Hematopoietic multipotent progenitor cell treated with erythropoietin and hydrocortisone succinate and interleukin-3 and kit ligand, for 4 days (in vitro differentiated cells): Measurements from ENCODE around the gene PARP3.

Experiments
- DNase-seq: peaks from one replicate; pipeline ENCODE4 v3.0.0-alpha.2; 2015

Gene PARP3

GRCh38 chr3:51949121-51949520, 7.0 kb downstream of the PARP3 start:
- DNase-seq = no peak

DNA sequence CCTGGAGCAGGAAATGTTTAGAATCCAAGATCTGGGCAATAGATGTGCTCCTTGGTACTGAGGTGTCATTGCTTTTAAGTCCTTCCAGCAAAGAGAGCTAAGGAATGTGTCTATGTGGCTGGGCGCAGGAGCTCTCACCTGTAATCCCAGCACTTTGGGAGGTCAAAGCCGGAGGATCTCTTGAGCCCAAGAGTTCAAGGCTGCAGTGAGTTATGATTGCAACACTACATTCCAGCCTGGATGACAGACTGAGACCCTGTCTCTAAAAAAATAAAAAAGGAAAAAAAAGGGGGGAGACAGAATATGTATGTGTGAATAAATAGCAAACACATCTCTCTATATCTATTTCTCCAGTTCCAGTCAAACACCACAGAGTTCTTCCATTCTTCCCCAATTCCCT, 8.7 kb downstream of the PARP3 start:
- no peak for DNase-seq

DNA sequence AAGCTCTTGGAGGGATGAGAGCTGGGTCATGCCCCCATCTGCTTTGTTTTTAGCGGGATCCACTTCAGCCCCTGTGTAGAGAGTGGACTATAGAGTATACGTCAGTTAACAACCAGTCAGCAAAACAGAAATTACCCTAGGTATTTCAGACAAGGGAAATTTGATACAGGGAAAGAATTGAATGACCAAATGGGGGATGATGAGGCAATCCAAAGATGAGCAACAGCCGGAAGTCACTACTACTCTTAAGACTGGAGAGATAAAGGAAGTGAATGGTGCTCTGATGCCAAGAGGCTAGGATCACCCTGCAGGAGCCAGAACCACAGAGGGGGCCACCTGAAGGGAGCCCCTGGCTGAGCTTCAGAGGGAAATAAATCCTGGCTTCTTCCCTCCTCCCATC, 11.3 kb downstream of the PARP3 start:
- no peak for DNase-seq

DNA sequence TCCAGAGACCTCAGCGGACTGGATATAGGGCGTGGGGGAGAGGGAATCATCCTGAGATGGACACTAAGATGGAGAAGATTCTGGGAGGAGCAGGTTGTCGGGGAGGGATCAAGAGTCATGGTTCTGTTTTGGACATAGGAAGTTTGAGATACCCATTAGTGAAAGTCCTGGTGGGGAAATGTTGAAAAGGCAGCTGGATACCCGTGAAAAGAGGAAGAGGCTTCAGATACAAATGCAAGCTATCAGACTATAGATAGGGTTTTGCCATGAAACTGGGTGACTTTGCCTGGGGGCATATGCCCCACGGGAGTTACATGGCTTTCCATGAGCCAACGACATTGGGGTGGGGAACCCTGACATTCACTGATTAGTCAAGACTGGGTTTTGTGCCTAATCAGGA, 11.9 kb downstream of the PARP3 start:
- DNase-seq = peak; percentile 55

DNA sequence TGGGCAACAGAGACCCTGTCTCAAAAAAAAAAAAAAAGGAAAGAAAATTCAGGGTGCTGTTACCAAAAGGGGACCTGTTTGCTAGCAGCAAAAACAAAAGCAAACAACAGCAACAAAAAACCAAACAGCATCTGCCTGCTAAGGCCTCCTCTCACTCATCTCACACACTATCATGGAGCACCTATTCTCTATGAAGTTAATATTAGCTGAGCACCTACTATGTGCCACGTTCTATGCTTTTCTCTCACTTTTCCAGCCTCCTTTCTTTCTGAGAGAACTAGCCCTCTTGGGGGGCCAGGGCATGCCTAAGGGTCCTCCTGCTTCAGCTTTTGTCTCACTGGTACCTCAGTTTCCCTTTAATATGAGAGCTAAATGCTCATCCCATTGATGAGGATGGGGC, 12.6 kb downstream of the PARP3 start:
- DNase-seq = no peak

- no peak for DNase-seq
Observed at GRCh38 chr3:51955175-51955892, 13.2 kb downstream of the PARP3 start, which contains the start of gene GPR62. Gene GPR62 (plus strand): TSS chr3:51955381. CDS start chr3:51955653, 272 bp downstream.

DNA sequence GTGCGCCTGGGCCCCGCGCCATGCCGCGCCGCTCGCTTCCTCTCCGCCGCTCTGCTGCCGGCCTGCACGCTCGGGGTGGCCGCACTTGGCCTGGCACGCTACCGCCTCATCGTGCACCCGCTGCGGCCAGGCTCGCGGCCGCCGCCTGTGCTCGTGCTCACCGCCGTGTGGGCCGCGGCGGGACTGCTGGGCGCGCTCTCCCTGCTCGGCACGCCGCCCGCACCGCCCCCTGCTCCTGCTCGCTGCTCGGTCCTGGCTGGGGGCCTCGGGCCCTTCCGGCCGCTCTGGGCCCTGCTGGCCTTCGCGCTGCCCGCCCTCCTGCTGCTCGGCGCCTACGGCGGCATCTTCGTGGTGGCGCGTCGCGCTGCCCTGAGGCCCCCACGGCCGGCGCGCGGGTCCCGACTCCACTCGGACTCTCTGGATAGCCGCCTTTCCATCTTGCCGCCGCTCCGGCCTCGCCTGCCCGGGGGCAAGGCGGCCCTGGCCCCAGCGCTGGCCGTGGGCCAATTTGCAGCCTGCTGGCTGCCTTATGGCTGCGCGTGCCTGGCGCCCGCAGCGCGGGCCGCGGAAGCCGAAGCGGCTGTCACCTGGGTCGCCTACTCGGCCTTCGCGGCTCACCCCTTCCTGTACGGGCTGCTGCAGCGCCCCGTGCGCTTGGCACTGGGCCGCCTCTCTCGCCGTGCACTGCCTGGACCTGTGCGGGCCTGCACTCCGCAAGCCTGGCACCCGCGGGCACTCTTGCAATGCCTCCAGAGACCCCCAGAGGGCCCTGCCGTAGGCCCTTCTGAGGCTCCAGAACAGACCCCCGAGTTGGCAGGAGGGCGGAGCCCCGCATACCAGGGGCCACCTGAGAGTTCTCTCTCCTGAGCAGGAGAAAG, 14.0 kb downstream of the PARP3 start:
- DNase-seq = peak; percentile 74

- DNase-seq = no peak
Observed at GRCh38 chr3:51957520-51958205, 15.5 kb downstream of the PARP3 start.

GRCh38 chr3:51958603-51959521, 16.7 kb downstream of the PARP3 start:
- no peak for DNase-seq

DNA sequence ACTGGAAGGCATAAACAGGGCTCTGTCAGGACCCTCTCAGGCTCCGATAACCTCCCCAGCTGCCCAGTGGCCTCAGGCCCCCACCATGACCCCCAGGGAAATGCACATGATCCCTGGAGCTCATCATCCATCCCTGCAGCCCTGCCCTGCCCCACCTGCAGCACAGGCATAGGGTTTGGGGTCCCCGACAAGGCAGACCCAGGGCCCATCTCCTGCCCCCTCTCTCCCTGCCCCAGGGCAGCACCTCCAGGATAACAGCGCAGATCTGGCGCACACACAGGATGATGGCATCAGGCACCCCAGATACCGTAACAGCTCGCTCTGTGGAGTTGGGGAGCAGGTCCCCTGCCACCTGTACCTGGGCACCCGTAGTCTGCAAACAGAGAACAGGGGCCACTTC, 17.5 kb downstream of the PARP3 start:
- DNase-seq = no peak

- no peak for DNase-seq
Observed at GRCh38 chr3:51960386-51960785, 18.2 kb downstream of the PARP3 start.

GRCh38 chr3:51961011-51961410, 18.8 kb downstream of the PARP3 start:
- no peak for DNase-seq

DNA sequence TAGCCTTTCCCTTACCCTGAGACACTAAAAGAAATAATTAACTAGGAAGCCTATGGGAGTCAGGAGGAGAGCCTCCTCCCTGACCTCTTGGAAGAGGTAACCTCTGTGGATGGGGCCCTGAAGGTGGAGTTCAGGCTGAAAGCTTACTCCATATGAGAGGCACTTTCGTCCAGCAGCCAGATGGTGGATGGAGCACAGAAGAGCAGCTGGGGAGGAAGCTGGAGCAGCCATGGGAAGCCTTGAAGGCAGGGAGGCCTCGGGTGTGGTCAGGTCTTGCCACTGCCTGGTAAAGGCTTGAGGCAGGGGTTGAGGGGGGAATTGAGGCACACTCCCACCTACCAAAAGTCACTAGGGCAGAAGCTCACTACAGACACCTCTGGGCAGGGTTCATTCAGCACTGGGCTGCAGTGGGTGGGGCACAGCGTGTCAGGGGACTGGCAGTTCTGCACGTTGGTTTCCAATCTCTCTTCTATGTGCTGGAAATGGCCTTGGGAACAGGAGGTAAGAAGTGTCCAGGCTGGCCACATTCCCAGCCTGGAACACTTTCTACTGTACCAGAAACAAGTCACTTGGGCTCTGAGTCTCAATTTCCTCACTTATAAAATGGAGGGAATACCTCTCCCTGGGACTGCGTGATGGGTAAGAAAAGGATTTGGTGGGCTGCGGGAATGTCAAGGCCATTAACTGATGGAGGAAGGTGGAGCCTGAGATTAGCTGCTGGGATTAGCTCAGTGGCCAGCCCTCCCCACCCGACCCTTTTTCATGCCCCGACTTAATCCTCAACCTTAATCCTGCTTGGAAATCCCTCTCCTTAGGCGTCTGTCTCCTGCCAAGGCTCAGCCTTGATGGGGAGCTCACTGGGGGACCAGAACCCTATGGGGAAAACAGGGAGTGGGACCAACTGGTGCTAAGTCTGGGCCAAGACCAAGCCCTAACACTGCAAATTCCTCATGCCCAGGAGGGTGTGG, 19.7 kb downstream of the PARP3 start:
- no peak for DNase-seq

- no peak for DNase-seq
Observed at GRCh38 chr3:51962854-51963530, 20.8 kb downstream of the PARP3 start.

- no peak for DNase-seq
Observed at GRCh38 chr3:51963951-51964451, 21.8 kb downstream of the PARP3 start.

DNA sequence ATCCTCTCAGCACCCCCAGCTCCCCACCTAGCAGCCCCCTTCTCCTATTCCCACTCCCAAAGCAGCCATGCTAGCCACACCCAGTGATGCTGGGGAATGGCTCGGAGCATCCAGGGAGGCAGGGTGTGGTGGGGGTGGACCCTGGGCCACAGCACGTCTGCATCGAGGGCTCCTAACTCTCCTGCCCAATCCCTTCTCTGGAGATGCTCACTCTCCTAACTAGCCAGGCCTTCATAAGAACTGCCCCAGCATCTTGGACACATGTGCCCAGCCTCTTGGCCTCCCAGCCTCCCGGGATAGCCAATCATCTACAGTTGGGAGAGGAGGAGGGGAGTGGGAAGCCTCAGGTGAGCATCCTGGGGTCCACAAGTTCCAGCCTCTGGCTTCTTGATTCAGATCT, 22.4 kb downstream of the PARP3 start:
- no peak for DNase-seq

- DNase-seq = no peak
Observed at GRCh38 chr3:51966016-51966415, 23.9 kb downstream of the PARP3 start.

DNA sequence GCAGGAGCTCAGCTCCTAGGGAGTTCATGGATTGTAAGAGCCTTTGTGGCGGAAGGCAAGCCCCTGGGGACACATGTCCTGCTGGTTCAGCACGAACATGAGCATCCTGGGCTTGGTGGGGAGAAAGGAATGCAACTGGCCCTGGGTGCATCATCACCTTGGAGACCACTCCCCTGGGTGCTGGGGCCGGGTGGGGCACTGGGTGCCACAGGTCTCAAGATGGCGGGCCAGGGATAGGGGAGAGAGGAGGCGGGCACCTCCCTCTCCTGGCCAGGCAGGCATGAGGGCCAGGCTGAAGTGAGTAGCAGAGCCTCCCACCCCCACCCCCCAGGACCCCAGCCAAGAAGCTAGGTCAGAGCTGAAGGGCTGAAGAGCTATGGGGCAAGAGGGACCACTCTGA, 24.3 kb downstream of the PARP3 start:
- no peak for DNase-seq

- no peak for DNase-seq
Observed at GRCh38 chr3:51966922-51967383, 24.8 kb downstream of the PARP3 start.
